Esophagus (tissue), 2 donors: Measurements from ENCODE around the gene CXCL16. TPM values are rescaled to one million over a fixed set of nuclear protein-coding genes. Genes with fewer than 3 reads are reported as not detected.

Experiments used
- H3K27ac ChIP-seq, 2 donors: one replicate each; pipeline ENCODE4 v1.5.1; 2013; ENCODE audit warnings: low read depth in 2 of 2, mild to moderate bottlenecking in 2 of 2, inconsistent platforms in 1 of 2, low read length in 1 of 2, moderate library complexity in 1 of 2
- H3K27me3 ChIP-seq, 2 donors: one replicate each; pipeline ENCODE4 v1.6.1; 2013; ENCODE audit warnings: low read length in 2 of 2, control low read depth in 1 of 2, mild to moderate bottlenecking in 1 of 2; ENCODE audit not compliant: insufficient read depth in 2 of 2, control insufficient read depth in 1 of 2
- H3K36me3 ChIP-seq, 2 donors: one replicate each; pipeline ENCODE4 v1.6.1; 2013; ENCODE audit warnings: low read length in 1 of 2; ENCODE audit not compliant: control insufficient read depth in 2 of 2, insufficient read depth in 2 of 2
- H3K4me1 ChIP-seq, 2 donors: one replicate each; pipeline ENCODE4 v1.6.1; 2013; ENCODE audit warnings: low read length in 1 of 2; ENCODE audit not compliant: control insufficient read depth in 2 of 2, insufficient read depth in 2 of 2
- H3K4me3 ChIP-seq, 2 donors: one replicate each; pipeline ENCODE4 v1.5.1; 2013; ENCODE audit warnings: low read length in 2 of 2, mild to moderate bottlenecking in 2 of 2, low read depth in 1 of 2, moderate library complexity in 1 of 2
- H3K9me3 ChIP-seq, 2 donors: one replicate each; pipeline ENCODE4 v1.6.1; 2013; ENCODE audit warnings: mild to moderate bottlenecking in 2 of 2, low read depth in 1 of 2, low read length in 1 of 2, moderate library complexity in 1 of 2; ENCODE audit not compliant: control insufficient read depth in 2 of 2, insufficient read depth in 1 of 2
- WGBS, 2 donors: extraction: QIAGEN DNeasy Blood & Tissue Kit; methylation state at CpG; one replicate each; pipeline ENCODE4 v1.1.7; 2013; 5-methylcytosine and 5-hydroxymethylcytosine counted together
- polyA plus RNA-seq, 2 donors: library from polyadenylated mRNA; stranded (reverse); fragments of 200-250 nt; gene quantifications; one replicate each; pipeline ENCODE4 v1.2.3, GENCODE V29; 2013
- donor health status: healthy with polysubstance abuse.
- donor health status: Bipolar disorder and iron deficiency.

Gene CXCL16
- polyA plus RNA-seq = 10 to 100 TPM; 10.9 to 20.3 TPM

GRCh38 chr17:4739122-4740024, at the start of gene CXCL16, which contains the start of gene ZMYND15:
Gene CXCL16 (minus strand): TSS chr17:4739928. CDS start chr17:4739339, 589 bp downstream.
Gene ZMYND15 (plus strand): TSS chr17:4739833. CDS start chr17:4740549, 716 bp downstream.
- Histone ChIP-seq H3K9me3 (no peaks in the 10 kb centered on the region), H3K4me3 (peak within 1 kb of the TSS; percentile 73 to 81), H3K36me3 (no peaks in the 10 kb centered on the region), H3K4me1 (peaks cover 3 to 5% of the 10 kb centered on the region in 2 donors), H3K27me3 (no peaks in the 10 kb centered on the region), H3K27ac (peak within 1 kb of the TSS; percentile 58 to 62)
- 0% methylated on average over 89 to 100 of the region's 100 CpGs for WGBS, 2 donors

DNA sequence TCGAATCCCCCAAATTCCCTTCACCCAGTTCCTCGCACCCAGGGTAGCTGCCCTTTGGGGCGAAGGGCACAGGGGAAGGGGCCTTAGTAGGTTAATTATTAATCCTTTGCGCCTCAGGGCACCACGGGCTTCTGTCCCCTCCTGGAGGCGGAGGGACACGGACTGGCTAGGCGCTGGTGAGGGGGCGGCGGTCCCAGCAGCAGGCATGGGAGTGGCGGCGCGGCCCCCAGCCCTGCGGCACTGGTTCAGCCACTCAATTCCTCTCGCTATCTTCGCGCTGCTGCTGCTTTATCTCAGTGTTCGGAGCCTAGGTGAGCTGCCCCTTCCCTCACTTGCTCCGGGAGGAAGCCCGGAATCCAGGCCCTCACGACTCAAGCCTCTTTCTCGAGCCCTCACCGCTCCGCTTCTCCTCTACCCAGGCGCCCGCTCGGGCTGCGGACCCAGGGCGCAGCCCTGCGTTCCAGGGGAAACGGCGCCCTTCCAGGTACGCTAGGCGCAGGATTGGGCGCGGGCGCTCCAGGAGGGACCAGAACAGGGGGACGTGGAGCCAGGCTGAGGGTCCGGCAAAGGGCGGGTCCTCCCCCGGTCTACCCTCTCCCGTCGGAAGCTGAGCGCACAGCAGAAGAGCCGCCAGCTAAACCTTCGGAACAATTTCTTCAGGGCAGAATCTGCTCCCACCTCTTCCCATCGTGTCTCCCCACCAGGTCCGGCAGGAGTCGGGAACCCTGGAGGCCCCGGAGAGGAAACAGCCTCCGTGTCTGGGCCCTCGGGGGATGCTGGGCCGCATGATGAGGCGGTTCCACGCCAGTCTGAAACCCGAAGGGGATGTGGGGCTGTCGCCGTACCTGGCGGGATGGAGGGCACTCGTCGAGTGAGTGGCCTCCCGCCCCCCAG, 49.3 kb upstream of the CXCL16 start, which contains the start of gene GLTPD2:
Gene GLTPD2, plus strand, starts transcription at position 158 of the 894 bp plus-strand sequence. Its CDS starts 48 bp downstream, at position 206.
- Histone ChIP-seq H3K4me3 (peak within 1 kb of the TSS; percentile 66 to 69), H3K4me1 (peaks cover 13 to 15% of the 10 kb centered on the region in 2 donors), H3K9me3 (no peaks in the 10 kb centered on the region), H3K27me3 (no peaks in the 10 kb centered on the region), H3K36me3 (no peaks in the 10 kb centered on the region), H3K27ac (peak within 1 kb of the TSS; percentile 98 to 99)
- 25 to 29% methylated on average over 57 to 62 of the region's 62 CpGs for WGBS, 2 donors

- WGBS, 2 donors = 74 to 76% methylated on average over 14 of the region's 14 CpGs
- Histone ChIP-seq H3K4me3 (peak overlapping the region in 1 of 2 donors; percentile 69), H3K9me3 (no peaks in the 10 kb centered on the region), H3K27me3 (no peaks in the 10 kb centered on the region), H3K36me3 (no peaks in the 10 kb centered on the region), H3K27ac (peak overlapping the region in 1 of 2 donors; percentile 99), H3K4me1 (peaks cover 13 to 15% of the 10 kb centered on the region in 2 donors)
Measured at GRCh38 chr17:4788159-4788806, 48.6 kb upstream of the CXCL16 start.

GRCh38 chr17:4786516-4786915, 46.8 kb upstream of the CXCL16 start:
- peak overlapping the region in 1 of 2 donors; percentile 50 for H3K27ac ChIP-seq
- peaks cover 0 to 3% of the 10 kb centered on the region in 2 donors for H3K27me3 ChIP-seq
- H3K4me3 ChIP-seq = peak overlapping the region in 1 of 2 donors; percentile 16
- H3K9me3 ChIP-seq = peaks cover 0 to 4% of the 10 kb centered on the region in 2 donors
- no peaks in the 10 kb centered on the region for H3K36me3 ChIP-seq
- 19 to 35% methylated on average over 6 of the region's 6 CpGs for WGBS, 2 donors
- peaks cover 13 to 15% of the 10 kb centered on the region in 2 donors for H3K4me1 ChIP-seq

- WGBS, 2 donors = 16 to 19% methylated on average over 24 of the region's 24 CpGs
- peak within 1 kb of the TSS in 1 of 2 donors; percentile 50 for H3K27ac ChIP-seq
Measured at GRCh38 chr17:4786106-4786511, 46.4 kb upstream of the CXCL16 start, which contains the start of gene VMO1. Gene VMO1 (minus strand): TSS chr17:4786364. CDS start chr17:4786352, 12 bp downstream.

GRCh38 chr17:4785311-4786105, 45.8 kb upstream of the CXCL16 start:
- Histone ChIP-seq H3K9me3 (peaks cover 0 to 4% of the 10 kb centered on the region in 2 donors), H3K4me3 (peak overlapping the region; percentile 3 to 13), H3K4me1 (peaks cover 13 to 15% of the 10 kb centered on the region in 2 donors), H3K27ac (no peak overlapping the region), H3K36me3 (no peaks in the 10 kb centered on the region), H3K27me3 (peaks cover 0 to 3% of the 10 kb centered on the region in 2 donors)
- WGBS, 2 donors = 18 to 22% methylated on average over 61 of the region's 61 CpGs

More at GRCh38 chr17:4786106-4786511, 46.4 kb upstream of the CXCL16 start, which contains the start of gene VMO1:
- Histone ChIP-seq H3K27me3 (peaks cover 0 to 3% of the 10 kb centered on the region in 2 donors), H3K4me3 (peak within 1 kb of the TSS; percentile 3 to 16), H3K36me3 (no peaks in the 10 kb centered on the region), H3K4me1 (peaks cover 13 to 15% of the 10 kb centered on the region in 2 donors), H3K9me3 (peaks cover 0 to 4% of the 10 kb centered on the region in 2 donors)

- Histone ChIP-seq H3K4me3 (no peak overlapping the region), H3K4me1 (peaks cover 6 to 7% of the 10 kb centered on the region in 2 donors), H3K9me3 (peaks cover 0 to 4% of the 10 kb centered on the region in 2 donors), H3K27ac (no peak overlapping the region), H3K36me3 (no peaks in the 10 kb centered on the region), H3K27me3 (peaks cover 0 to 3% of the 10 kb centered on the region in 2 donors)
- 38 to 42% methylated on average over 28 of the region's 28 CpGs for WGBS, 2 donors
Measured at GRCh38 chr17:4782652-4783051, 42.9 kb upstream of the CXCL16 start.

- Histone ChIP-seq H3K36me3 (no peaks in the 10 kb centered on the region), H3K27me3 (peaks cover 0 to 3% of the 10 kb centered on the region in 2 donors), H3K27ac (no peak overlapping the region), H3K4me3 (no peak overlapping the region), H3K9me3 (peaks cover 0 to 4% of the 10 kb centered on the region in 2 donors), H3K4me1 (peaks cover 0 to 1% of the 10 kb centered on the region in 2 donors)
- 77 to 78% methylated on average over 11 of the region's 11 CpGs for WGBS, 2 donors
Measured at GRCh38 chr17:4780325-4780955, 40.7 kb upstream of the CXCL16 start.
